8988T (cell line): Measurements from ENCODE around the gene ANK3.
"Not testable (repeated sequence)": the region's sequence is repeated elsewhere in the genome, so short reads cannot be mapped to it uniquely, and the experiment has no call there.

Source experiments
- DNase-seq: peaks from one replicate; pipeline ENCODE4 v3.0.0; 2011

Gene ANK3

GRCh38 chr10:60299961-60300883 is 89.5 kb downstream of the ANK3 start:
- no peak for DNase-seq

GRCh38 chr10:60299390-60299778 is 90.3 kb downstream of the ANK3 start:
- no peak for DNase-seq

GRCh38 chr10:60298408-60299389 is 91.0 kb downstream of the ANK3 start:
- no peak for DNase-seq

GRCh38 chr10:60296073-60296472 is 93.6 kb downstream of the ANK3 start:
- DNase-seq: no peak

GRCh38 chr10:60295028-60295937 is 94.4 kb downstream of the ANK3 start:
- no peak for DNase-seq

GRCh38 chr10:60293581-60294175 is 96.0 kb downstream of the ANK3 start:
- DNase-seq: no peak

GRCh38 chr10:60292998-60293397 is 96.7 kb downstream of the ANK3 start:
- no peak for DNase-seq

GRCh38 chr10:60292536-60292935 is 97.1 kb downstream of the ANK3 start:
- not testable (repeated sequence) for DNase-seq

- DNase-seq: no peak
Observed at GRCh38 chr10:60291344-60291930, 98.2 kb downstream of the ANK3 start.

GRCh38 chr10:60290558-60290957 is 99.1 kb downstream of the ANK3 start:
- DNase-seq: no peak

- DNase-seq: no peak
Observed at GRCh38 chr10:60289800-60290199, 99.9 kb downstream of the ANK3 start.

GRCh38 chr10:60288256-60288655 is 101.4 kb downstream of the ANK3 start:
- no peak for DNase-seq

GRCh38 chr10:60286559-60286958 is 103.1 kb downstream of the ANK3 start:
- DNase-seq: no peak

GRCh38 chr10:60283397-60283796 is 106.3 kb downstream of the ANK3 start:
- DNase-seq: no peak

- no peak for DNase-seq
Observed at GRCh38 chr10:60282771-60283353, 106.8 kb downstream of the ANK3 start.

- no peak for DNase-seq
Observed at GRCh38 chr10:60281792-60282353, 107.8 kb downstream of the ANK3 start.

- DNase-seq: no peak
Observed at GRCh38 chr10:60281331-60281730, 108.3 kb downstream of the ANK3 start.

- no peak for DNase-seq
Observed at GRCh38 chr10:60280475-60280874, 109.2 kb downstream of the ANK3 start.

- DNase-seq: no peak
Observed at GRCh38 chr10:60277656-60278055, 112.0 kb downstream of the ANK3 start.

GRCh38 chr10:60276232-60276631 is 113.4 kb downstream of the ANK3 start:
- DNase-seq: no peak
